Measurements from ENCODE around the gene SMIM14. TPM values are rescaled to one million over a fixed set of nuclear protein-coding genes. Genes with fewer than 3 reads are reported as not detected.
A peak's percentile ranks its signal among the peaks of the same experiment; 100 is the strongest.

SMIM14 gene
- total and polyA plus RNA-seq, 12 donors = 5.4 to 15.2 (median 11.6) TPM

DNA sequence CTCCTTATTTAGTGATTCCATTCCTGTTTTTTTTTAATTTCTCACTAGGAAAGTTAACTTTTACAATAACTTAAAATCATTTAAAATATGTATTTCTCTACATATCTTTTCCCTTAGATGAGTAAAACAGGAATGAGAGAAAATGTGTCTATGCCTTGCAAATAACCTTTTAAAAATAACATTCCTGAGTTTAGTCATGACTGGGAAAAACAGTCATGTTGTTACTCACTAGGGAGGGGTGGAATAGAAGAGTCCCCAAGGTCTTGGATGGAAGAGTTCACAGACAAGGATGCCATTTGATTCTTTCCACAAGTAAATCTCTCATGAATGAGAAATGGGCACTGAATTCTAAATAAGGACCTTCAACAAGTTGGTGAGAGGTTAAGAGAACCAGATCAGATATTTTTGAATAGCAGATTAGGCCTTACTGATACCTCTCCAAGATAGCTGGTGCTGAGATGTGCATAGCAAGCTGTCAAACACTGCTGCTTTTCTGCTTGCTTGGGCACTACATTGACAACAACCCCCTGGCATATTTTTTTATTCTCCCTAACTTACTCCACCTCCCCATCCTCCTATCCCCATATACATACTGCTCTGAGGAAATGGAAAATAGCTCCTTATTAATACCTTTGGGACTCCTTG, 136.5 kb downstream of the SMIM14 start:
- Histone ChIP-seq H3K27me3 (no peaks in the 10 kb centered on the region), H3K9me3 (no peaks in the 10 kb centered on the region), H3K4me3 (no peak overlapping the region), H3K36me3 (peaks cover 0 to 98% (median 43%) of the 10 kb centered on the region in 9 donors), H3K4me1 (peaks cover 0 to 3% (median 0%) of the 10 kb centered on the region in 9 donors), H3K27ac (peak overlapping the region in 4 of 10 donors; percentile 1 to 64 (median 46))
- TF ChIP-seq, protein P1, sequence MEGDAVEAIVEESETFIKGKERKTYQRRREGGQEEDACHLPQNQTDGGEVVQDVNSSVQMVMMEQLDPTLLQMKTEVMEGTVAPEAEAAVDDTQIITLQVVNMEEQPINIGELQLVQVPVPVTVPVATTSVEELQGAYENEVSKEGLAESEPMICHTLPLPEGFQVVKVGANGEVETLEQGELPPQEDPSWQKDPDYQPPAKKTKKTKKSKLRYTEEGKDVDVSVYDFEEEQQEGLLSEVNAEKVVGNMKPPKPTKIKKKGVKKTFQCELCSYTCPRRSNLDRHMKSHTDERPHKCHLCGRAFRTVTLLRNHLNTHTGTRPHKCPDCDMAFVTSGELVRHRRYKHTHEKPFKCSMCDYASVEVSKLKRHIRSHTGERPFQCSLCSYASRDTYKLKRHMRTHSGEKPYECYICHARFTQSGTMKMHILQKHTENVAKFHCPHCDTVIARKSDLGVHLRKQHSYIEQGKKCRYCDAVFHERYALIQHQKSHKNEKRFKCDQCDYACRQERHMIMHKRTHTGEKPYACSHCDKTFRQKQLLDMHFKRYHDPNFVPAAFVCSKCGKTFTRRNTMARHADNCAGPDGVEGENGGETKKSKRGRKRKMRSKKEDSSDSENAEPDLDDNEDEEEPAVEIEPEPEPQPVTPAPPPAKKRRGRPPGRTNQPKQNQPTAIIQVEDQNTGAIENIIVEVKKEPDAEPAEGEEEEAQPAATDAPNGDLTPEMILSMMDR (IDR thresholded peaks at IDR 0.05) = no peak
- ATAC-seq (peak in 2 of 8 donors; percentile 55 to 83), DNase-seq (no peak)
- intact Hi-C loops (cut with DNase I) = no loop called here

DNA sequence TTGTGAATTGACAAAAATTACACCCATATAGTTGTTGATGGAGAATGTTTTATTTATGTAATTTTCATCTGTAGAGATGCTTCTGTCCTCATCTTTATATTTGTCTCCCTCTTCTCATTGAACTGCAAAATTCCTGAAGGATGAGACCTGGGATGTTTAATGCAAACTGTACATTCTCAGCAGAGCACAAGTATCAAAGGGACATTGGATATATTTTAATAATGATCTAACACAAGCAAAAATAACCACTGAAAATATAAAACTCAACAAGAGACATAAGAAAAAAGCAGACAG, 140.0 kb downstream of the SMIM14 start:
- H3K4me3 ChIP-seq = no peak overlapping the region
- TF ChIP-seq, protein P1 (IDR thresholded peaks at IDR 0.05) = no peak
- no peak for DNase-seq
- H3K27ac ChIP-seq = no peak overlapping the region
- H3K9me3 ChIP-seq = no peaks in the 10 kb centered on the region
- peaks cover 0 to 63% (median 21%) of the 10 kb centered on the region in 9 donors for H3K36me3 ChIP-seq
- intact Hi-C loops (cut with DNase I) = no loop called here
- ATAC-seq = no peak
- peaks cover 0 to 3% (median 0%) of the 10 kb centered on the region in 9 donors for H3K4me1 ChIP-seq
- H3K27me3 ChIP-seq = no peaks in the 10 kb centered on the region

DNA sequence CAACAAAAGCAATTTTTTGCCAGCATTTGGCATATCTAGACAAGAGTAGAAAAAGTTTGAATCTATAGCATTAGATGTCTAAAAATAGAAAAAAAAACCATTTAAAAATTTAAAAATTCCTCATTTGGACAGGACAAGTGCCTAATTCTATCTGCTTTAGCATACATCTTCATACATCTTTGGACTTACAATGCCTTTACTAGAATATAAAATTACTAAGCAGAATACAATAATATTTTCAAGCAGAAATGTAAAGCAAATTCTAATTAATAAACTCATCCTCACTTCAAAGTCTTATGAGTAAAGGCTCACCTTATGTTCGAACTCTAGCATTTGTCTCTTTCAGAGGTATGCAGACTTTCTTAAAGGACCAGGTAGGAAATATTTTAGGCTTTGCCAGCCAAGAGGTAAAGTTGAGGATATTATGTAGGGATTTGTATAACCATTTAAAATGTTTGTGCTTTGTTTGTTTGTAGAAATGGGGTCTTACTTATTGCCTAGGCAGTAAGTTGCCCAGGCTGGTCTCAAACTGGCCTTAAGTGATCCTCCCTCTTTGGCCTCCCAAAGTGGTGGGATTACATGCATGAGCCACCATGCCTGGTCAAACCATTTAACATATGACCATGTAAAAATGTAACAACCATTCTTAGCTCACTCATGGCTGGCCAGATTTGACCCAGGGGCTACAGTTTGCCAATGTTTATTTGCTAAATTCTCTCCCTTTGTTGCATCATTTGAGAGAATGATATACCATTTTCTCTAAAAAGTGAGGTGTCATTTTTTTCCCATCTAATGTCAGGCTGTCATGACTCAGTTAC, 140.5 kb downstream of the SMIM14 start:
- Histone ChIP-seq H3K4me3 (no peak overlapping the region), H3K9me3 (no peaks in the 10 kb centered on the region), H3K27ac (no peak overlapping the region), H3K27me3 (no peaks in the 10 kb centered on the region), H3K36me3 (peaks cover 0 to 57% (median 15%) of the 10 kb centered on the region in 9 donors), H3K4me1 (peaks cover 0 to 3% (median 0%) of the 10 kb centered on the region in 9 donors)
- intact Hi-C loops (cut with DNase I) = no loop called here
- DNase-seq (no peak), ATAC-seq (no peak)
- 91 to 96% methylated on average over 1 of the region's 1 CpG for WGBS, 2 donors
- TF ChIP-seq, protein P1 (IDR thresholded peaks at IDR 0.05) = no peak

Other genes with a start within 250 kb of the SMIM14 start
- gene KLB, start 231.9 kb downstream of the SMIM14 start, total RNA-seq = under 1 TPM in 6 of 10 donors, not detected in 4; 0.08 to 0.53 (median 0.24) TPM
- gene KLB, start 231.9 kb downstream of the SMIM14 start, polyA plus RNA-seq = under 1 TPM; 0.19 to 0.29 TPM
- gene RPL9, start 179.9 kb downstream of the SMIM14 start, total RNA-seq = 1,000 to 10,000 TPM in 1 of 10 donors, 100 to 1,000 TPM in 9; 546 to 1,064 (median 776) TPM
- gene RPL9, start 179.9 kb downstream of the SMIM14 start, polyA plus RNA-seq = 1,000 to 10,000 TPM; 1,329 to 1,826 TPM
- 10 to 100 TPM; 16.0 to 32.4 (median 27.0) TPM for gene LIAS, start 179.8 kb downstream of the SMIM14 start, total RNA-seq
- gene LIAS, start 179.8 kb downstream of the SMIM14 start, polyA plus RNA-seq = 10 to 100 TPM; 12.7 to 17.0 TPM
- 10 to 100 TPM; 10.8 to 27.3 (median 12.5) TPM for gene UGDH, start 111.4 kb downstream of the SMIM14 start, total RNA-seq
- 1 to 10 TPM; 3.1 to 6.1 TPM for gene UGDH, start 111.4 kb downstream of the SMIM14 start, polyA plus RNA-seq
- gene UBE2K, start 59.3 kb upstream of the SMIM14 start, total RNA-seq = 10 to 100 TPM; 52.9 to 74.0 (median 57.7) TPM
- gene UBE2K, start 59.3 kb upstream of the SMIM14 start, polyA plus RNA-seq = 10 to 100 TPM; 24.0 to 30.4 TPM

All from heart right ventricle (tissue), 16 donors.